Measurements from ENCODE around the gene IL34.
"Not testable (repeated sequence)": the region's sequence is repeated elsewhere in the genome, so short reads cannot be mapped to it uniquely, and the experiment has no call there.

IL34 gene

DNA sequence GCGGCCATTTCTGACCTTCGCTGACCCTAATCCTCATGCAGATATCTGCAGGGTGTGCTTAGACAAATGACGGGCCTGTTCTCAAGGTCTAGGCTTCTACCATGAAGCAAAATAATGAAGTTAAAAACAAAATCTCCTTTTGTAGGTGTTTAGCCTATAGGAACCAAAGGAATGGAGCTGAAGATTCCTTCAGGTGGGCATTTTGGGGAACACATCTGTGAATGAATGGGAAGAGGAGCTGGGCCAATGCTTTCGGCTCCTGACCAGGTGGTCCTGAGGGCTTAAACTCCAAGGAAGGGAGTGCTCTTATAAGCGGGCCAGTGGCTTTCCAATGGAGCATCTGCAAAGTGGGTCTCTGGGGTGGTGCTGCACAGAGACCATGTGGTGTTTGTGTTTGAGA lies 14.1 kb upstream of the IL34 start:
- DNase-seq = no peak

DNA sequence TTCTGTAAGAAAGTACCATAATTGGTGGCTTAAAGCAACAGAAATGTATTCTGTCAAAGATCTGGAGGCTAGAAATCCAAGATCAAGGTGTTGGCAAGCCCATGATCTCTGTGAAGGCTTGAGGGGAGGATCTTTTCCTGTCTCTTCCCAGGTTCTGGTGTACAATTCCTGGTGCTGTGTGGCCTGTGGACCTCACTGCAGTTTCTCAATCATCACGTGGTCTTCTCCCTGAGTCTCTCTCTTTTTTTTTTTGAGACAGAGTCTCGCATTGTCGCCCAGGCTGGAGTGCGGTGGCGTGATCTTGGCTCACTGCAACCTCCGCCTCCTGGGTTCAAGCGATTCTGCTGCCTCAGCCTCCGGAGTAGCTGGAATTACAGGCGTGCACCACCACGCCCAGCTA lies 12.7 kb upstream of the IL34 start:
- DNase-seq = not testable (repeated sequence)

GRCh38 chr16:70634861-70635260 lies 11.5 kb upstream of the IL34 start:
- DNase-seq = no peak

DNA sequence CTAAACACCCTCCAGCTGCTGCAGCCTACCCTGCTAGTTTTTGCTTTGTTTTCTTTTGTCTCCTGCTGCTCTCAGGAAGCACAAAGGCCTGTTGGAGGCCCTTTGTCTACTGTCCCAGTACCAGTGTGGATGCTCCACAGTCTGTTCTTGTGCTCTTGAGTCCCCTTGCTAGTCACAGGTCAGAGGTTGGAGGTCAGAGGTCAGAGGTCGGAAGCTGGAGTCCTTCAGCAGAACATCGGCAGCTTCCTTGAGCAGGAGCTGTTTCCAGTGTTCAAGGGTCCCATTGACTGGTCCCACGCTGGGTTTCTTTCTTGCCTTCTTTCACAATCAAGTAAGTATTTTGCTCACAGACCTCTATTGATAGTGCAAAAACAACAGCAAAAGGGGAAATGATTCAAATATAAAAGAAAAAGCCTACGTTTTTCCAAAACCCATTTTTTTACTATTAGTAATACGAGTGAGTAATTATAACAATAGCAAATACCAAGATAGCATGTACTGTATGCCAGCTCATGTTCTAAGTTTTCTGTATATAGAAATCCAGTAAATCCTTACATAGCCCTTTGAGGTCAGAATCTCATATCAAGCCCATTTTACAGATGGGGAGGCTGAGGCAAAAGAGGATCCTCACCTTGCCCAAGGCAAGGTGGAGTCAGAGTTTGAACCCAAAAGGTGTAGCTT lies 10.9 kb upstream of the IL34 start:
- no peak for DNase-seq

DNA sequence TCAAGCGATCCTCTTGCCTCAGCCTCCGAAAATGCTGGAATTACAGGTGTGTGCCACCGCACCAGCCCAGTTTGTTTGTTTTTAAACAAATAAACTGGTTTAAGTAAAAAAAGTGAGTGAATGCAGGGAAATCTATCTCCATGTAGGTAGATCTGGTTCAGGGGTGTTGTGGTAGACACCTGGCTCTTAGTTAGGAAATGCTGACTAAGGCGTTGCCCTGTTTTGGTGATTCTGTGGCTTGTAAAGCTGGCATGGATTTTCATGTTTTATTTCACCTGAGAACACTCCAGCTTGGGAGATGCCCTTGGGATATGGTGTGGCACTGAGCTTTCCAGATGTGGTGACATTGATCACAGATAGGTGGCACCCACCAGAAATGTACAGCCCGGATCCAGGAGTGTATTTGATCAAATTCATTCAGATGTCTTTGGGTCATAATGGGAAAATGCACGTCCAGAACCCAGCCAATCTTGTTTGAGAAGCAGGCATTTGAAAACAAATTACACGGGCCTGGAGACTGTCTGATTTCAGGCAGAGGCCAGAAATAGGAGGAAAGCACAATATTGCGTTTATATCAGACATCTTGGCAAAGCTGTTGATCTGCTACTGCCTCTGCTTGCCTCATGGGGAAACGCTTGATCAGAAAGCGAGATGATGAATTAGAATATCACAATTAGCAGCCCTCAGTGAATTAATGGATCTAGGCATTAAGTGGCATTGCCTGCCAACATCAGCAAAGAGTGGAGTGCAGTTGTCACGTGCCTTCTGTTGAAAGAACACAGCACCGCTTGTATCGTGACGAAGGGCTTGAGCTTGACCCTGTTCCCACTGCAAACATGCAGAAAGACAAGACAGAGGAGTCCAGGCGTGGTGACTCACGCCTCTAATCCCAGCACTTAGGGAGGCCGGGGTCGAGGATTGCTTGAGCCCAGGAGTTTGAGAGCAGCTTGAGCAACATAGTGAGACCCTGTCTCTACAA lies 7.3 kb upstream of the IL34 start:
- no peak for DNase-seq

- DNase-seq = no peak
Measured at GRCh38 chr16:70642633-70643032, 3.7 kb upstream of the IL34 start.

DNA sequence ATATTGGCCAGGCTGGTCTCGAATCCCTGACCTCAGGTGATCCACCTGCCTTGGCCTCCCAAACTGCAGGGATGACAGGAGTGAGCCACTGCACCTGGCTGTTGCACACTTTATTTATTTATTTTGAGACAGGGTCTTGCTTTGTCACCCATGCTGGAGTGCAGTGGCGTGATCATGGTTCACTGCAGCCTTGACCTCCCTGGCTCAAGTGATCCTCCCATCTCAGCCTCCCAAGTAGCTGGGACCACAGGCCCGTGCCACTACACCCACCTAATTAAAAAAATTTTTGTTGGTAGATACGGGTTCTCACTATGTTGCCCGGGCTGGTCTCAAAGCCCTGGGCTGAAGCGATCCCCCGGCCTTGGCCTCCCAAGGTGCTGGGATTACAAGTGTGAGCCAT lies 3.1 kb upstream of the IL34 start:
- not testable (repeated sequence) for DNase-seq

DNA sequence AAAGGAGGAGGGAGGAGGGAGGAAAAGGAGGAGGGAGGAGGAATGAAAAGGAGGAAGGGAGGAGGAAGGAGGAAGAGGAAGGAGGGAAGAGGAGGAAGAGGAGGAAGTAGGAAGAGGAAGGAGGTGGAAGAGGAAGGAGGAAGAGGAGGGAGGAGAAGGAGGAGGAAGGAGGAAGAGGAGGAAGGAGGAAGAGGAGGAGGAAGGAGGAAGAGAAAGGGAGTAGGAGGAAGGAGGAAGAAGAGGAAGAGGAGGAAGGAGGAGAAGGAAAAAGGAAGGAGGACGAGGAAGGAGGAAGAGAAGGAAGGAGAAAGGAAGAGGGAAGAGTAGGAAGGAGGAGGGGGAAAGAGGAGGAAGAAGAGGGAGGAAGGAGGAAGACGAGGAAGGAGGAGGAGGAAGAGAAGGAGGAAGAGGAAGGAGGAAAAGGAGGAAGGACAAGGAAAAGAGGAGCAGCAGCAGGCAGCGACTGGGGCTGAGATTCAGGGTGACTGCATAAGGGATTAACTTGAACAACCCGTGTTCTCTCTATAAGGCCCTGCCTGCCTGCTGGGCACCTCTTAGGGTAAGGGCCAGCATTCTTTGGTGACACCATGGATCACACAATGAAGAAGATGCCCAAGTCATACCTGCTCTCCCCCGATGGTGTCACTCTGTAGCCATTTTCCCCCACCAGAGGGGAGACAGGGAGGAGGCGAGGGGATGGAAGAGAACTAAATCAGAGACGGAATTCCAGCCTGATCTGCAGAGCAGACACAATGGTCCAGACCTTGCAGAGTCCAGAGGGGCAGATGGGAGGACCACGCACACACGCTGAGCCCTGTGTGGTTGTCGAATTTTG lies 1.4 kb upstream of the IL34 start:
- DNase-seq = no peak

DNA sequence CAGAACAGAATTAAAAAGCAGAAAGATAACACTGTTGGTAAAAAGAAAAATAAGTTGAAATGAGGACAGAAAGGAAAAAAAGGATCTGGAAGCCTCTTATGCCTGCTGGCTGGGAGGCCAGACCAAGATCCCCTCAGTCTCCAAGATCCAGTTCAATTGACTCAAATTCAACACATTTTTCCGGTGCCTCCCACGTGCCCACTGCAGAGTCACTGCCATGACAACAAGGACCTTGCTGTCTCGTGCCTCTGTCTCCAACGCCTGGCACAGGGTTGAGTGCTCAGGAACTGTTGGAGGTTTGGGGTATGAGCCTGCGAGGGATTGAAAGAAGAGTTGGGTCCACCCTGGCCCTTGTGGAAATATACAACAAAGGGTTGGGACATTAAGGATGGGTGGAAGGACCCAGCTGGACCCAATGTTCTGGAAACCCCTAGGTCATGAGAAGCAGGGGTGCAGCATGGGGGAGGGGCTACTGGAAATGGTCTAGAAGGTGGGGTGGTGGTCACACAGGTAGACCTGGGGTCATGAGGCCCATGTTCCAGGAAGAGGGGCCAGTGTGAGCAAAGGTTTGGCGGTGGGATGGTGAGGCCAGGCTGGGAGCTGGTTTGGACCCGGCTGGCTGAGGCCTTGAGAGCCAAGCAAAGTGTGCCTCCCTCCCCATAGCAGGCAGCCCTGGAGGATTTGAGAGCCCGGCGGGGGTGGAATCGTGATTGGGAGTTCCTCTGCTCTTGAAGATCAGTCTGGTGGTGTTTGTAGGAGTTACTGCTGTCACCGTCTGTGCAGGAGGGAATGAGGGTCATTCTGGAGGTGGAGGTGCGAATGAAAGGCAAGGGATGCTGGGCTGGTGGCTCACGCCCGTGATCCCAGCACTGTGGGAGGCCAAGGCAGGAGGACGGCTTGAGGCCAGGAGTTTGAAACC lies 1.3 kb downstream of the IL34 start:
- no peak for DNase-seq

DNA sequence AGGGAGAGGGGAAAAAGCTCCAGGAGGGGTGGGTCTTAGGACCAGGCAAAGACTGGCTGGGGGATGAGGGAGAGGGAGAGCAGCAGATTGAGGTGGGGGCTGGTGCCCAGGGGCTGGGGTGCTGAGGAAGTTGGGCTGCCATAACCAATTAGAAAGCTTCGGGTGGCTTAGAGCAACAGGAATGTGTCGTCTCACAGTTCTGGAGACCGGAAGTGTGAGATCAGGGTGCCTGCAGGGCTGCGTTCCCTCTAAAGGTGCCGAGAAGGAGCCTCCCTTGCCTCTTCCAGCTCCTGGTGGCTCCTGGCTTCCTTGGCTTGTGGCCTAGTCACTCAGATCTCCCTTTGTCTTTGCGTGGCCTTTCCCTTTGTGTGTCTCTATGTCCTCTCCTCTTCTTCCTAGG lies 2.2 kb downstream of the IL34 start:
- DNase-seq = no peak

DNA sequence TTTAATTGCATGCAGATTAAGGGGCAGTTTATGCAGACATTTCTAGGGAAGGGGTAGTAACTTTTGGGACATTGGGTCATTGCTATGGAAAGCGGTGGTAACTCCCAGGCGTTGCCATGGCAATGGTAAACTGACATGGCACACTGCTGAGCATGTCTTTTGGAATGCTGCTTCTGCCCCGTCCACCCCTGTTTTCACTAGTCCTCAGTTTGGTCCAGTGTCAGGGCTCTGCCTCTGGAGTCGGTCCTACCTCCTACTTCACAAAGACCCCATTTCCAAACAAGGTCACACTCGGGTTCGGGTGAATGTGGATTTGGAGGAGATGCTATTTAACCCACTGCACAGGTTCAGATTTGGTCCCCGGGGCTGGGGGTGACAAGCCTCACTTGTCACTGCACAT lies 2.9 kb downstream of the IL34 start:
- DNase-seq = no peak

GRCh38 chr16:70650216-70650615 lies 3.9 kb downstream of the IL34 start:
- DNase-seq = no peak

- DNase-seq = no peak
Measured at GRCh38 chr16:70651524-70651923, 5.2 kb downstream of the IL34 start.

DNA sequence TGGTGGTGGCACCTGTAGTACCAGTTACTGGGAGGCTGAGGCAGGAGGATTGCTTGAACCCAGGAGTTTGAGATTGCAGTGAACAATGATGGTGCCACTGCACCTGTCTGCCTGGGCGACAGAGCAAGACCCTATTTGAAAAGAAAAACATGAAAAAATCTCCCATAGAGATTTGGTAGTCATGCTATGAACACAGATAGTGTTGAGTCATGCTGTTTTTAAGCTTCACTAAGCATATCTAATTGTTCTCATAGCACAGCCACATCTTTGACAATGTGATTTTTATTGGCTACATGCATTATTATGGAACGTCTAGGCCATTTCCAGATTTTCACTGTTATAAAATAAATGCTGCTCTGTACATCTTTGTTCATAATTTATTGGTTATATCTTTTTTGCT lies 6.0 kb downstream of the IL34 start:
- DNase-seq = no peak

DNA sequence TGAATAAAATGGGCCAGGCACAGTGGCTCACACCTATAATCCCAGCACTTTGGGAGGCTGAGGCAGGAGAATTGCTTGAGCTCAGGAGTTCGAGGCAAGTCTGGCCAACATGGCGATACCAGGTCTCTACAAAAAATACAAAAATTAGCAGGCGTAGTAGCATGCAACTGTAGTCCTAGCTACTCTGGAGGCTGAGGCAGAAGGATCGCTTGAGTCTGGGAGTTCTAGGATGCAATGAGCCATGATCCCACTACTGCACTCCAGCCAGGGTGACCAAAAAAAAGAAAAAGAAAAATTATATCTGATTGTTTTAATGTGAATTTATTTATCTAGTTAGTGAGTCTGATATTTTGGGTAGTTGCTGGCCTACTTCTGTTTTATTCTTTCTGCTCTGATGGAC lies 7.0 kb downstream of the IL34 start:
- DNase-seq = no peak

DNA sequence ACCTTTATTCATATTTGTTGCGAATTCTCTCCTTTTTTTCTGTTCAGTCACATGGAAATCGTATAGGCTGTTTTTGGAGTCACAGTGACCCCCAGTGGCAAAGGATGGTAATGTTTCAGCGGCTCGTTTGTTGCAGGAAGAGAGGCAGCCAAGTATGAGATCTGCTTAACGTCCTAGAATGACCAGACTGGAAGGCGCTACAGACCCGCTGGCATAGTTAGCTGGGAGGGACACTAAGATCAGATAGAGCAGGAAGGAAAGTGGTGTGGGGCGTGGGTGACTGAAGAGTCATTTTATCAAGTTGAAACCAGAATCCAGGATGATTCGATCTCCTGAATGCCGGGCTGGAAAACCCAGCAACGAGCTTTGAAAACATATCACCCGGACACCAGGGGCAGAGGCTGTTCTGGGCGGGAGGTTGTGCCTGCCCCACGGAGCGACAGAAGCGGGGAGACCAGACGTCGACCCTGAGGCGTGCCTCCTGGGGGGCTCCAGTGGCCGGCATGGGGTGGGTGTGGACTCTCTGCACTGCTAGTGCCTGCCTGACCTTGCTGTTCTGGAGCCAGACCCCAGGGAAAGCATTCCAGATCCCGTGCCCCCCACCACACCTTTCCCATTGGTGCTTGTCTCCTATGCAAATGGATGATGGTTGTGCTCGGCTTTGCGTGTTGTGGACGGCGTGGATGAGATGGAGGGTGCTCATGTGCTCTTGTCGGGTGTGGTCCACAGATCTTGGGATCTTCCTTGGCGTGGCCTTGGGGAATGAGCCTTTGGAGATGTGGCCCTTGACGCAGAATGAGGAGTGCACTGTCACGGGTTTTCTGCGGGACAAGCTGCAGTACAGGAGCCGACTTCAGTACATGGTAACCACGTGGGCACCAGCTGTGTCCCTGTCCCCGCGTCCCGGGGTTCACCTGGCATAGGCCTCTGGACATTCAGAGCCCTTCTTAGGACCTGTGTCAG lies 7.7 kb downstream of the IL34 start:
- DNase-seq = peak; percentile 80

GRCh38 chr16:70656065-70656711 lies 9.8 kb downstream of the IL34 start:
- DNase-seq = no peak

DNA sequence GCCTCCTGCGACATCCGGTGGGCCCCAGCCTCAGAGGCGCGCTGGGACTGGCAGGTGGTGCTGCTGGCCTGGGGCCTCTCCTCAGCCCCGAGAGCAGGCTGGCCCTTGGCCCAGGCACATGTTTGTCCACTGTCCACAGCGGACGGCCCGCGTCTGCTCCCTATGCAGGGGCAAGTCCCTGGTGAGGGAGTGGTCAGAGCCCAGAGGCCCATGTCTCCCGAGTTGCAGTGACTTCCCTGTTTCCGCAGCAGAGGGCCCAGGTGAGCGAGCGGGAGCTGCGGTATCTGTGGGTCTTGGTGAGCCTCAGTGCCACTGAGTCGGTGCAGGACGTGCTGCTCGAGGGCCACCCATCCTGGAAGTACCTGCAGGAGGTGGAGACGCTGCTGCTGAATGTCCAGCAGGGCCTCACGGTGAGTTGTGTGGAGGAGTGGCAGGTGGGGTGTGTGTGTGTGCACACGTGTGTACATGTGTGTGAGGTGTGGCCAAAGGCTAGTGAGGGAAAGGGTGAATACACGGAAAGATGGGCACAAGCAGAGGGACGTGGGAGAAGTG lies 10.4 kb downstream of the IL34 start:
- no peak for DNase-seq

- no peak for DNase-seq
Measured at GRCh38 chr16:70657956-70658355, 11.6 kb downstream of the IL34 start.

DNA sequence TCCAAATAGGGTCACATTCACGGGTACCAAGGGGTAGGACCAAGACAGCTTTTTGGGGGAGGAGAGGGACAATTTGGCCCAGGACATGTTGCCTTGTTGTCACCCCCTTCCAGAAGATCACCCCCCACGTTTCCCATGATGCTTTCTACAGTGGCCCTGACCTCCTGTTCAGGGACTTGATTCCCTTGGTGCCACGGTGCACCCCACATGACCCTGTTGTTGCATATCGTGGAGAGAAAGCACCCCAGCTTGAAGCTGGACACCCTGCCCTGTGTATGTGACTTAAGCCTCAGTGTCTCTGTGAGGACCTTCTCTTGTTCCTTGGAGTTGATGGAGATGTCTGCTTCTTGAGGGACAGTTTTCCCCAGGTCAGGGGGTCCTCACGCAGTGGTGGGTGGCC lies 12.6 kb downstream of the IL34 start:
- DNase-seq = no peak
